GM12892 (cell line): ENCODE results near the gene MFNG.

ENCODE experiments used
- POLR2A ChIP-seq: IDR thresholded peaks from 2 replicates; pipeline ENCODE4 v1.6.1; 2011; ENCODE audit warnings: low read depth, low read length, control low read depth
- POLR2AphosphoS5 ChIP-seq: IDR thresholded peaks from 2 replicates; pipeline ENCODE4 v1.6.1; 2011; ENCODE audit warnings: low read depth, low read length, control low read depth
- TAF1 ChIP-seq: IDR thresholded peaks from 2 replicates; pipeline ENCODE4 v1.6.1; 2011; ENCODE audit warnings: low read depth, mild to moderate bottlenecking, control low read depth, low read length, borderline replicate concordance

DNA sequence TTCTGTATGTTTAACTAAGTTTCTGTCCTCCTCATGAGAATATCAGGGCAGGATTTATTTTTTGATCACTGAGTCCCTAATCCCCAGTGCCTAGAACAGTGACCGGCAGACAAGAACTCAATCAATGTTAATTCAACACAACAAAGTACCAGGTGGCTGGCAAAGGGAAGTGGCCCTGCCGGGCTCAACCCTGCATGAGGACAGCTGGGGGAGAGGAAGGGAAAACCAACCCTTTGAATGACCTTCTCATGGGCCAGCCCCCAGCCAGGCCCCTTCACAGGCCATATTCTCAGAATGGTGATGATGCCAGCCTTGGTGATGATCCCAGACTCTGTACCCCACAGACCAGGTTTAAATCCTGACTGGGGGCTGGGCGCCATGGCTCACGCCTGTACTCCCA, 1.4 kb upstream of the MFNG start:
- TF ChIP-seq POLR2A: no peak
- no peak for TF ChIP-seq POLR2AphosphoS5
- TF ChIP-seq TAF1: no peak
